ENCODE measurements around the gene MPPE1.

DNA sequence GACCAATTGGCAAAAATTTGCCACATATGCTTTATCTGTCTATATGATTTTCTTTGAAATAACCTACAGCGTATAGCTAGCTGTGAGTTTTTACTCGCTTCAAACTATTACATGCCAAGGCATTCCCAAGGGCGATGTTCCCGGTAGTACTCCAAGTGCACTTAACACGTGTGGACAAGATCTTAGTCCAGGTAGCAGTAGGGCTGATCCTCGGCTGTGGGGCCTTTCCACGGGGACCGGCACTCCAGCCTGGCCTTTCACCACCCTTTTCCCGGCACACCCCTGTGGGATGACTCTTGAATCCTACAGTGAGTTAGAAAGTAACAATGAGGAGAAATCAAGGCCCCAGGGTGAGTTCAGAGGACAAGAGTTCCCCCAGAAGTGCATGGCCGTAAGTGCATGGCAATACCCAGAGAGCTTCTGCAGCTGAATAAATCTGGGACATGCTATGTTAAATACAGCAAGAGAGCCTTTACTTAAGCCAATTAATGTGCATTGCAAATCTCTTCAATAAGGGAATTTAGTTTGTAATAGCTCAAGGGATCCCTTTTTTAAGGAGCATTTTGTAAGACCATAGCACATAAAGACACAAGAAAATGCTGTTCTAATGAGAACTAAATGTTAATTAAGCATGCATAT, 30.5 kb downstream of the MPPE1 start:
- TF ChIP-seq, protein P1, sequence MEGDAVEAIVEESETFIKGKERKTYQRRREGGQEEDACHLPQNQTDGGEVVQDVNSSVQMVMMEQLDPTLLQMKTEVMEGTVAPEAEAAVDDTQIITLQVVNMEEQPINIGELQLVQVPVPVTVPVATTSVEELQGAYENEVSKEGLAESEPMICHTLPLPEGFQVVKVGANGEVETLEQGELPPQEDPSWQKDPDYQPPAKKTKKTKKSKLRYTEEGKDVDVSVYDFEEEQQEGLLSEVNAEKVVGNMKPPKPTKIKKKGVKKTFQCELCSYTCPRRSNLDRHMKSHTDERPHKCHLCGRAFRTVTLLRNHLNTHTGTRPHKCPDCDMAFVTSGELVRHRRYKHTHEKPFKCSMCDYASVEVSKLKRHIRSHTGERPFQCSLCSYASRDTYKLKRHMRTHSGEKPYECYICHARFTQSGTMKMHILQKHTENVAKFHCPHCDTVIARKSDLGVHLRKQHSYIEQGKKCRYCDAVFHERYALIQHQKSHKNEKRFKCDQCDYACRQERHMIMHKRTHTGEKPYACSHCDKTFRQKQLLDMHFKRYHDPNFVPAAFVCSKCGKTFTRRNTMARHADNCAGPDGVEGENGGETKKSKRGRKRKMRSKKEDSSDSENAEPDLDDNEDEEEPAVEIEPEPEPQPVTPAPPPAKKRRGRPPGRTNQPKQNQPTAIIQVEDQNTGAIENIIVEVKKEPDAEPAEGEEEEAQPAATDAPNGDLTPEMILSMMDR (IDR thresholded peaks at IDR 0.05): no peak
- no peak for TF ChIP-seq POLR2AphosphoS5 (IDR thresholded peaks at IDR 0.05)
